GM21360 (cell line): ENCODE measurements around the gene RPS15.
"Not testable (repeated sequence)": the region's sequence is repeated elsewhere in the genome, so short reads cannot be mapped to it uniquely, and the experiment has no call there.

Experiments used
- ATAC-seq: cut with Tn5 transposase; IDR thresholded peaks from one replicate; pipeline ENCODE4 v1.9.1; 2021; ENCODE audit warnings: mild to moderate bottlenecking, moderate library complexity; ENCODE audit not compliant: unreplicated experiment

The RPS15 gene

DNA sequence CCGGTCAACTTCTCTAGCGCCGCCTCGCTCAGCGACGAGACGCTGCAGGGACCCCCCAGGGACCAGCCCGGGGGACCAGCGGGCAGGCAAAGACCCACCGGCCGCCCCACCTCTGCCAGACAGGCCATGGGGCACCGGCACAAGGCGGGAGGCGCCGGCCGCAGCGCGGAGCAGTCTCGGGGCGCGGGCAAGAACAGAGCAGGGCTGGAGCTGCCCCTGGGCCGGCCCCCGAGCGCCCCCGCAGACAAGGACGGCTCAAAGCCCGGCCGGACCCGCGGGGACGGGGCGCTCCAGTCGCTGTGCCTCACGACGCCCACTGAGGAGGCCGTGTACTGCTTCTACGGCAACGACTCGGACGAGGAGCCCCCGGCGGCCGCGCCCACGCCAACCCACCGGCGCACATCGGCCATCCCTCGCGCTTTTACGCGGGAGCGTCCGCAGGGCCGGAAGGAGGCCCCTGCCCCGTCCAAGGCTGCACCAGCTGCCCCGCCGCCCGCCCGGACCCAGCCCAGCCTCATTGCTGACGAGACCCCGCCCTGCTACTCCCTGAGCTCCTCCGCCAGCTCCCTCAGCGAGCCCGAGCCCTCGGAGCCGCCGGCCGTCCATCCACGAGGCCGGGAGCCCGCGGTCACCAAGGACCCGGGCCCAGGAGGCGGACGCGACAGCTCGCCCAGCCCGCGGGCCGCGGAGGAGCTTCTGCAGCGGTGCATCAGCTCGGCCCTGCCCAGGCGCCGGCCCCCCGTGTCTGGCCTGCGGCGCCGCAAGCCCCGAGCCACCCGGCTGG, 29.5 kb downstream of the RPS15 start:
- no peak for ATAC-seq

DNA sequence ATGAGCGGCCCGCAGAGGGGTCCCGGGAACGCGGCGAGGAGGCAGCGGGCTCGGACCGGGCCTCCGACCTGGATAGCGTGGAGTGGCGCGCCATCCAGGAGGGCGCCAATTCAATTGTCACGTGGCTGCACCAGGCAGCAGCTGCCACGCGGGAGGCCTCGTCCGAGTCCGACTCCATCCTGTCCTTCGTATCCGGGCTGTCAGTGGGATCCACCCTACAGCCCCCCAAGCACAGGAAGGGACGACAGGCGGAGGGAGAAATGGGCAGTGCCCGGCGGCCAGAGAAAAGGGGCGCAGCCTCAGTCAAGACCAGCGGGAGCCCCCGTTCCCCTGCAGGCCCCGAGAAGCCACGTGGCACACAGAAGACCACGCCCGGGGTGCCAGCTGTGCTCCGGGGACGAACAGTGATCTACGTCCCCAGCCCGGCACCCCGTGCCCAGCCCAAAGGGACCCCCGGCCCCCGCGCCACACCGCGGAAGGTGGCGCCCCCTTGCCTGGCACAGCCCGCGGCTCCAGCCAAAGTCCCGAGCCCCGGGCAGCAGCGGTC, 30.2 kb downstream of the RPS15 start:
- no peak for ATAC-seq

GRCh38 chr19:1468821-1469254, 30.6 kb downstream of the RPS15 start:
- no peak for ATAC-seq

- ATAC-seq: no peak
Measured at GRCh38 chr19:1469255-1470054, 31.3 kb downstream of the RPS15 start.

GRCh38 chr19:1470055-1470304, 31.8 kb downstream of the RPS15 start:
- no peak for ATAC-seq

- ATAC-seq: no peak
Measured at GRCh38 chr19:1470305-1471009, 32.3 kb downstream of the RPS15 start.

GRCh38 chr19:1471010-1471514, 32.9 kb downstream of the RPS15 start:
- ATAC-seq: no peak

DNA sequence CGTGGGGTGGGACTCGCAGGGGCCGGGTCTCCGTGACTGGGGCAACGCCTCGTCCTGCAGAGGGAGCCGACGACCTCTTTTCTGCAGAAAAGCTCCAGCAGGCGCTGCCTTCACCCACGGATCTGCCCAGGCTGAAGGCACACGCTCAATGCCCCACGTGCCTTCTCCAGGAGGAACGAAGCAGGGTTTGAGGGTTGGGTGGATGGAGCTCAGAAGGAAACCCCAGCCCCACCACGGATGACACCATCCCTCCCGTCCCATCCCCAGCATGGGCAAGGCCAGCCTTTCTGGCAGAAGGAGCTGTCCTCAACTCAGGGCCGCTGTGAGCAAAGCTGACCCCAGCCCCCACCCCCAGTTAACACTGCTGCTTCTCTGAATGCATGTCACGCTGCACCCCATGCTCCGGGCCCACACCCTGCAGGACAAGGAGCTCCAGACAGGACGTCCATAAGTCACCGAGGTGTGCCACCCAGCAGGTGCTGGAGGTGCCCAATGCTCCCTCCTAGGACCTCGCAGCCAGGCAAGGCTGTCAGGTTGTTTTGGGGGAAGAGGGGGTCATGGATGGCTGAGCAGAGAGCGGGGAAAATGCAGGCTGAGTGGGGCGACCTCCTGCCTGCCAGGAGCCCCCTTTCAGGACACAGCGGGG, 33.4 kb downstream of the RPS15 start:
- no peak for ATAC-seq

DNA sequence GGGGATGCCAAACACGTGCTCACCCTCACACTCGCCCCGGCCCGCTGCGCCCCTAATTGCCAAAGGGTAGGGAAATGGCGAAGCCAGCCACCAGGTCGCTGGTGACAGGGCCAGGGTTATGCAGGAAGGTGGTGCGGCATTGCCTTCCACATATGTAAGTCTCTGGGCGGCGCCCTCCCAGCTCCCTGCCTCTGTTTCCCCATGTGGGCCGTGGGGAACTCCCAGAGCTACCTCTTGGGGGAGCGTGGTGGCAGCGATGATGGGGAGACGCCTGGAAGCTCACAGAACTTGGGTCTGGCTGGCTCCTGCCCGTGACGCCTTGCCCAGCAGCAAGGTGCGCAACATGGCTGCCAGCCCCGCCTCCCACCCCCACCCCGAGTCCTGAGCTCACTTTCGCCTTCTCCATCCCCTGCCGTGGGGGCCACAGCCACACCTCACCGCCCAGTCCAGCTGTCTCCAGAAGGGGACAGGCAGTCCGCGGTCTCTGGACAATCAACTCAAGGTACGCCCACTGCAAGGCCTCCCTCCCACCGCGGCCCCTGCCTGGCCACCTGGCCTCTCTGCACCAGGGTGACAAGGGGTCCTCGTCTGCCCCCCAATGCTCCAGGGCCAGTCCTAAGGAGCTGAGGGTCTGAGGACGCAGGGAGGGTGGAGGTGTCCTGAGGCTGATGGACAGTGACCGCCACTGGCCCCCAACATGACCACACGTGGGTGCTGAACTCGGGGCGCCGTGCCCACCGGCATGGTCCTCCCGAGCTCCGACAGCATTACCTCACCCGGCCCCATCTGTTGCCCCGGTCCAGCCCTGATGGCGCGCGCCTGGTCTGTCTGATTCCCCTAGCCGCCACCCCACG, 34.3 kb downstream of the RPS15 start:
- ATAC-seq: no peak

GRCh38 chr19:1473085-1473851, 35.1 kb downstream of the RPS15 start:
- no peak for ATAC-seq

DNA sequence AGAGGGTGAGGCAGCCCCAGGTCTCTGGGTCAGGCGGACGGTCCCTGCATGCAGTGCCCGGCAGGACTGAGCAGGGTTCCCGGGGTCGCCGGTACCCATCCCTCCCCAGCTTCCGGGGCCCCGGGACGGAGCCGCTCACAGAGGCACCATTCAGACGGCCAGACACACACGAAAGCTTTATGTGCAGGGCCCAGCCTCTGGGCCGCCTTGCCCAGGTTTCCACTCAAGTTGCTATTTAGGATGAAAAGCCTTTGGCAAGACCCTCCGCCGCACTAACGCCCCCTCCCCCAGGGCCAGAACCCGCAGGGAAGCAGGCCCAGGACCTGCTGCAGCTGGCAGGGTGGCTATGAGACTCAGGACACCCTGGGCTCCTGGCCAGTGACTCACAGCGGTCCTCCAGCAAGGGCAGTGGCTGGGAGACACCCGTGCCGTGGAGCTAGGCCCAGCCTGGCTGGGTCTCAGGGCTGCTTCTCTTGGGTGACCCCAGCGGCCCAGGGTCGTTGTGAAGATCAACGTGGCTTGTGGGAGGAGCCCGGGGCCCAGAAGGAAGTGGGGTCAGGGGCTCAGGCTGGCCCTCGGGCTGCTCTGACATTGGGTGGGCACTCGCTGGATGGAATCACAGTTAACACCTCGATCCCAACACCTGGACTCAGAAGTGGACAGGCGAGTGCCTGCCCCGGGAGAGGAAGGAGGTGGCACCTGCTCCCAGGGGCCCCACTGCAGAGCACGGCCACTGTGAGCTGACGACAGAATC, 36.0 kb downstream of the RPS15 start:
- ATAC-seq: no peak

DNA sequence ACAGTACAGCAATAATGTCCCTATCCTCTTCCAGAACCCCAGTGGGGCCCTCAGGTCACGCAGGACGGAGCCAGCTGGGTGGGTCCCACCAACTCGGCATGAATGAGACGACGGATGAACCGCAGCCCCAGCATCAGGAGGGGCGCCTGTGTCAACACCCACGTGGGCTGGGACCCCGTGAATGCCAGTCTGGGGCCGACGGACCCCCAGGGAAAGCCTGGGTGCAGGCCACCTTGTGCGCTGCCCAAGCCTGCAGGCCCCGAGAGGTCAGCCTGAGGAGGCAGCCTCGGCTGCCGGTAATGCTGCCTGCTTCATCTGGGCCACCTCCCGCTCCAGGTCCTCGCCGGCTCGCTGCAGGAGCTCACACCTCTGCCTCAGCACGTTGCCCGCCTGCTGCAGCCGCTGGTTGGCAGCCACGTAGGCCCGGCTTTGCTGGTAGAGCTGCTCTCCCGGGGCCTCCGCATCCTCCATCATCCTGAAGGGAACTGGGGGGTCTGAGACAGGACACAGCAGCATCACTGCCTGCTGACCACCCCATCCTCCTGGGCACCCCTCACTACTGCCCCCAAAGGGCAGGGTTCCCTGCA, 36.7 kb downstream of the RPS15 start:
- ATAC-seq: no peak

- no peak for ATAC-seq
Measured at GRCh38 chr19:1475751-1476437, 37.7 kb downstream of the RPS15 start.

GRCh38 chr19:1477056-1477455, 38.9 kb downstream of the RPS15 start:
- ATAC-seq: not testable (repeated sequence)

- peak; percentile 74 for ATAC-seq
Measured at GRCh38 chr19:1478934-1479707, 40.9 kb downstream of the RPS15 start, which contains the start of gene C19orf25. TSS of gene C19orf25 (minus strand) at chr19:1479215. CDS start at chr19:1478903, 312 bp downstream.

DNA sequence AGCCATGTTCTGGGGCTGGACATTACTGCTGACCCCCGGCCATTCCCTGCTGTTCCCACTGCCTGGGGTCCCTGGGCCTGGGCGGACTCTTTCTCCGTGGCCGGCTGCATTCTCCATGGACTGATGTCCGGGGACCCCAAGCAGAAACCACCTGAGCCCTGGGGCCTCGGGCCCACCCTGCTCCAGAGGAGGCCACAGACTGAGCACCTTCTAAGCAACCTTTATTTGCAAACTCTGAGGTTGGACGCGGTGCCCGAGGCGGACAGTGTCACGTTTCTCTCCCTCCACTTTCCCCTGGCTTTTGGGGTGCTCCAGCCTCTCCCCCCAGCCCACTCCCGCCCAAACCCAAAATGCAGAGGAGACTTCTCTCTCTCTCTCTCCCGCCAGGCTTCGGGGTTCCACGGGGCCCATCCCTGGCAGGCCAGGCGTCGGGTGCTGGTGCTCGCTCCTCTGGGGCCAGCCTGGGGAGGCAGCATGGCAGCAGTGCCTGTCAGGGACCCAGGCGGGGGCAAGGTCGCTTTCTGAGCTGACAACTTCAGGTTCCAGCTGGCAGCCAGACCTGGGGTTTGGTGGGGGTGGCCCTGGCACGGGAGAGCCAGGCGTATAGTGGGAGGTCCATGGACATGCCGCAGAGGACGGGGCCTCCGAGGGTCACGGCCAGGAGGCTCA, 43.2 kb downstream of the RPS15 start:
- ATAC-seq: no peak
